ENCODE results near the gene RASSF1. TPM values are rescaled to one million over a fixed set of nuclear protein-coding genes. Genes with fewer than 3 reads are reported as not detected.

RASSF1 gene
- total and polyA plus RNA-seq, 2 of the 13 experiments (the other 11 are each of a cell fraction or from before 2014, with no cell fraction given) = 10.2 to 27.5 TPM

DNA sequence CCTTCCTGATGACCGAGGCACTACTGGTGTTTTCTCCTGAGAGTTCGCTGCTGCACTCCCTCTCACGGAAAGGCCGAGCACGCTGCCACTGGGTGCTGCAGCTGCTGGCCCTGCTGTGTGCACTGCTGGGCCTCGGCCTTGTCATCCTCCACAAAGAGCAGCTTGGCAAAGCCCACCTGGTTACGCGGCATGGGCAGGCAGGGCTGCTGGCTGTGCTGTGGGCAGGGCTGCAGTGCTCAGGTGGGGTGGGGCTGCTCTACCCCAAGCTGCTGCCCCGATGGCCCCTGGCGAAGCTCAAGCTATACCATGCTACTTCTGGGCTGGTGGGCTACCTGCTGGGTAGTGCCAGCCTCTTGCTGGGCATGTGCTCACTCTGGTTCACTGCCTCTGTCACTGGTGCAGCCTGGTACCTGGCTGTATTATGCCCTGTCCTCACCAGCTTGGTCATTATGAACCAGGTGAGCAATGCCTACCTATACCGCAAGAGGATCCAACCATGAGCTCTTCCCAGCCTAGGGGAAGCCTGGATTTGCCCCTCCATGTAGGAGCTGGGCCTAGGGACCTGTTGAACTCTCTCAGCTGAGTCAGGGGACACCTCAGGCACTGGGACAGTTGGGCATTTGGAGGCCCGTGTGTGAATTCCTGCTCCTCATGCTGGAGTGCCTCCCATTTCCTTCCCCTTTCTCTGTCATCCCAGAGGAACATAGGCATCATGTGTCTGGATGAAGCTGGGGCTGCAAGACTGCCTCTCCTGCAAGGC is 12.8 kb upstream of the RASSF1 start:
- Histone ChIP-seq H3K27me3 (ENCODE audit: control insufficient read depth in 1 of 2, insufficient read depth in 2 of 2, low read length in 2 of 2) (no peaks in the 10 kb centered on the region), H3K4me2 (ENCODE audit: low read depth, low read length) (no peak overlapping the region), H3K4me3 (replicated peaks in 1 of 3; ENCODE audit: insufficient read depth in 1 of 3, low read depth in 2 of 3, low read length in 3 of 3) (no peak overlapping the region), H3K79me2 (ENCODE audit: insufficient read depth, low read length) (peaks cover 43% of the 10 kb centered on the region), H4K20me1 (ENCODE audit: insufficient read depth, low read length) (peaks cover 25% of the 10 kb centered on the region), H3K9ac (ENCODE audit: insufficient read depth, low read depth, low read length) (no peak overlapping the region), H3K27ac (ENCODE audit: extremely low read length, insufficient read depth, low read length) (no peak overlapping the region), H2AFZ (ENCODE audit: low read length) (no peak overlapping the region), H3K36me3 (replicated peaks in 1 of 2; ENCODE audit: control insufficient read depth in 1 of 2, insufficient read depth in 2 of 2, low read length in 2 of 2) (peaks cover 13 to 36% of the 10 kb centered on the region in 2 experiments), H3K9me3 (ENCODE audit: low read length) (no peaks in the 10 kb centered on the region), H3K4me1 (ENCODE audit: insufficient read depth, low read length) (peaks cover 61% of the 10 kb centered on the region)
- intact Hi-C loops (cut with micrococcal nuclease; ENCODE audit: unreplicated experiment) (no loop called here), in situ Hi-C loops (cut with HindIII; ENCODE audit: extremely low pct_ligation_motif_present, low pct_unique_long_range_greater_than_20kb) (no loop called here)
- FAIRE-seq (no peak), ATAC-seq (no peak), DNase-seq (ENCODE audit: low spot score) (no peak)
- POLR2A ChIA-PET = interaction anchor here (0.8 to 1.9 kb wide), 3 partner anchors 16 to 216 kb away, joined by 3 to 6 read pairs (median 3); partner anchors contain the start of gene HEMK1
- CTCF ChIA-PET (ENCODE audit: low intra/inter-chr PET ratio, low total read pairs) = no interaction called here
- no TSS peak for BruUV-seq (replicated peaks)
- 97% methylated on average over 7 of the region's 12 CpGs for WGBS (ENCODE audit: low lambda C conversion rate)
- TF ChIP-seq KDM2A (CRISPR knock-in tag; IDR thresholded peaks at IDR 0.05; ENCODE audit: borderline replicate concordance, low read depth) (no peak), ZNF205 (CRISPR knock-in tag; IDR thresholded peaks at IDR 0.05) (no peak), ZNF678 (CRISPR knock-in tag; IDR thresholded peaks at IDR 0.05) (no peak), YY1 (IDR thresholded peaks at IDR 0.05; ENCODE audit: insufficient read depth, insufficient replicate concordance, low read depth, low read length) (no peak), ZMYM3 (CRISPR knock-in tag; IDR thresholded peaks at IDR 0.05) (no peak), AGO2 (optimal IDR thresholded peaks at IDR 0.05; ENCODE audit: low read depth, low read length) (peak; percentile 93), IRX3 (CRISPR knock-in tag; IDR thresholded peaks at IDR 0.05; ENCODE audit: borderline replicate concordance, low read depth) (no peak), RBFOX2 (IDR thresholded peaks at IDR 0.05; ENCODE audit: low read depth, low read length) (peak; percentile 68)
- TF ChIP-seq, protein P1, sequence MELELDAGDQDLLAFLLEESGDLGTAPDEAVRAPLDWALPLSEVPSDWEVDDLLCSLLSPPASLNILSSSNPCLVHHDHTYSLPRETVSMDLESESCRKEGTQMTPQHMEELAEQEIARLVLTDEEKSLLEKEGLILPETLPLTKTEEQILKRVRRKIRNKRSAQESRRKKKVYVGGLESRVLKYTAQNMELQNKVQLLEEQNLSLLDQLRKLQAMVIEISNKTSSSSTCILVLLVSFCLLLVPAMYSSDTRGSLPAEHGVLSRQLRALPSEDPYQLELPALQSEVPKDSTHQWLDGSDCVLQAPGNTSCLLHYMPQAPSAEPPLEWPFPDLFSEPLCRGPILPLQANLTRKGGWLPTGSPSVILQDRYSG (CRISPR knock-in tag; IDR thresholded peaks at IDR 0.05) = no peak
- TF ChIP-seq, protein P2, sequence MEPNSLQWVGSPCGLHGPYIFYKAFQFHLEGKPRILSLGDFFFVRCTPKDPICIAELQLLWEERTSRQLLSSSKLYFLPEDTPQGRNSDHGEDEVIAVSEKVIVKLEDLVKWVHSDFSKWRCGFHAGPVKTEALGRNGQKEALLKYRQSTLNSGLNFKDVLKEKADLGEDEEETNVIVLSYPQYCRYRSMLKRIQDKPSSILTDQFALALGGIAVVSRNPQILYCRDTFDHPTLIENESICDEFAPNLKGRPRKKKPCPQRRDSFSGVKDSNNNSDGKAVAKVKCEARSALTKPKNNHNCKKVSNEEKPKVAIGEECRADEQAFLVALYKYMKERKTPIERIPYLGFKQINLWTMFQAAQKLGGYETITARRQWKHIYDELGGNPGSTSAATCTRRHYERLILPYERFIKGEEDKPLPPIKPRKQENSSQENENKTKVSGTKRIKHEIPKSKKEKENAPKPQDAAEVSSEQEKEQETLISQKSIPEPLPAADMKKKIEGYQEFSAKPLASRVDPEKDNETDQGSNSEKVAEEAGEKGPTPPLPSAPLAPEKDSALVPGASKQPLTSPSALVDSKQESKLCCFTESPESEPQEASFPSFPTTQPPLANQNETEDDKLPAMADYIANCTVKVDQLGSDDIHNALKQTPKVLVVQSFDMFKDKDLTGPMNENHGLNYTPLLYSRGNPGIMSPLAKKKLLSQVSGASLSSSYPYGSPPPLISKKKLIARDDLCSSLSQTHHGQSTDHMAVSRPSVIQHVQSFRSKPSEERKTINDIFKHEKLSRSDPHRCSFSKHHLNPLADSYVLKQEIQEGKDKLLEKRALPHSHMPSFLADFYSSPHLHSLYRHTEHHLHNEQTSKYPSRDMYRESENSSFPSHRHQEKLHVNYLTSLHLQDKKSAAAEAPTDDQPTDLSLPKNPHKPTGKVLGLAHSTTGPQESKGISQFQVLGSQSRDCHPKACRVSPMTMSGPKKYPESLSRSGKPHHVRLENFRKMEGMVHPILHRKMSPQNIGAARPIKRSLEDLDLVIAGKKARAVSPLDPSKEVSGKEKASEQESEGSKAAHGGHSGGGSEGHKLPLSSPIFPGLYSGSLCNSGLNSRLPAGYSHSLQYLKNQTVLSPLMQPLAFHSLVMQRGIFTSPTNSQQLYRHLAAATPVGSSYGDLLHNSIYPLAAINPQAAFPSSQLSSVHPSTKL (CRISPR knock-in tag; IDR thresholded peaks at IDR 0.05) = no peak
- TF ChIP-seq, protein P3, sequence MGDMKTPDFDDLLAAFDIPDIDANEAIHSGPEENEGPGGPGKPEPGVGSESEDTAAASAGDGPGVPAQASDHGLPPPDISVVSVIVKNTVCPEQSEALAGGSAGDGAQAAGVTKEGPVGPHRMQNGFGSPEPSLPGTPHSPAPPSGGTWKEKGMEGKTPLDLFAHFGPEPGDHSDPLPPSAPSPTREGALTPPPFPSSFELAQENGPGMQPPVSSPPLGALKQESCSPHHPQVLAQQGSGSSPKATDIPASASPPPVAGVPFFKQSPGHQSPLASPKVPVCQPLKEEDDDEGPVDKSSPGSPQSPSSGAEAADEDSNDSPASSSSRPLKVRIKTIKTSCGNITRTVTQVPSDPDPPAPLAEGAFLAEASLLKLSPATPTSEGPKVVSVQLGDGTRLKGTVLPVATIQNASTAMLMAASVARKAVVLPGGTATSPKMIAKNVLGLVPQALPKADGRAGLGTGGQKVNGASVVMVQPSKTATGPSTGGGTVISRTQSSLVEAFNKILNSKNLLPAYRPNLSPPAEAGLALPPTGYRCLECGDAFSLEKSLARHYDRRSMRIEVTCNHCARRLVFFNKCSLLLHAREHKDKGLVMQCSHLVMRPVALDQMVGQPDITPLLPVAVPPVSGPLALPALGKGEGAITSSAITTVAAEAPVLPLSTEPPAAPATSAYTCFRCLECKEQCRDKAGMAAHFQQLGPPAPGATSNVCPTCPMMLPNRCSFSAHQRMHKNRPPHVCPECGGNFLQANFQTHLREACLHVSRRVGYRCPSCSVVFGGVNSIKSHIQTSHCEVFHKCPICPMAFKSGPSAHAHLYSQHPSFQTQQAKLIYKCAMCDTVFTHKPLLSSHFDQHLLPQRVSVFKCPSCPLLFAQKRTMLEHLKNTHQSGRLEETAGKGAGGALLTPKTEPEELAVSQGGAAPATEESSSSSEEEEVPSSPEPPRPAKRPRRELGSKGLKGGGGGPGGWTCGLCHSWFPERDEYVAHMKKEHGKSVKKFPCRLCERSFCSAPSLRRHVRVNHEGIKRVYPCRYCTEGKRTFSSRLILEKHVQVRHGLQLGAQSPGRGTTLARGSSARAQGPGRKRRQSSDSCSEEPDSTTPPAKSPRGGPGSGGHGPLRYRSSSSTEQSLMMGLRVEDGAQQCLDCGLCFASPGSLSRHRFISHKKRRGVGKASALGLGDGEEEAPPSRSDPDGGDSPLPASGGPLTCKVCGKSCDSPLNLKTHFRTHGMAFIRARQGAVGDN (CRISPR knock-in tag; IDR thresholded peaks at IDR 0.05) = peak; percentile 17; the same call in 1 of the 2 replicates
